GM19328 (cell line): ENCODE data around the gene BAHD1.

Source experiments
- ATAC-seq: cut with Tn5 transposase; IDR thresholded peaks from one replicate; pipeline ENCODE4 v1.9.1; 2021; ENCODE audit warnings: mild to moderate bottlenecking, moderate library complexity; ENCODE audit not compliant: unreplicated experiment

BAHD1 gene

GRCh38 chr15:40489274-40490175 lies 48.8 kb downstream of the BAHD1 start:
- no peak for ATAC-seq

DNA sequence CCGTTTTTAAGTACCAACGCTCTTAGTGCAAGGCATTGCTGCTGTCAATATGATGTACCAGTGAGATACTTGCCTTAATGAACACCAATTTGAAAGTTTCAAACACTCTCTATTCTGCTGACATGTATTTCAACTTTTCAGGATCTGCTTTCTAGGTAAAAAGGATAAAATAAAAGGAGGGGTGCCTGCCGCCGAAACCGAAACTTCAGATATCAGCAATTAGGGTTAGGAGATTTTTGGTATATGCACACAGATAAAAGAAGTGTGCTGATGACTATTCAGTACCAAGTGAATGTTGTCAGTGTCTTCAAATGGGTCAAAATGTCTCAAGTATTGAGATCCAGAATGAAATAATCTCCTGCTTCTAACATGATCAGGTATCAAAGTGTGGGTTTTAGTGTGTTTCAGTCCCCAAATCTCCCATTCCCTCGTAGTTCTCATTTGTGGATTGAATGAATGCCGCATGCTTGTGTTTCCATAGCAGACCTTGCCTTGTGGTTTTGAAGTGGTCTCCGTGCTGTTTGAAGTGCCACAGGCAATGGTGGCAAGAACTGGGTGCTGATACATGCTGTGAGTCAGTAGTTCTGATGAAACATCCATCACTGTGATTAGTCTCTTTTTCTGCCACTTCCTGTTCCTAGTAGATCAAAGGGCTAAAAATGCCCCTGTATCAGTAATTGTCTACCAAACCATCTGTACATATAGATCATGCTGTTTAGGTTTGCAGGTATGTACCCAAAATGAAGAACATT lies 52.5 kb downstream of the BAHD1 start:
- no peak for ATAC-seq

- no peak for ATAC-seq
These were observed 54.8 kb downstream of the BAHD1 start for GRCh38 chr15:40495516-40495915.

GRCh38 chr15:40498418-40498817 lies 57.7 kb downstream of the BAHD1 start:
- ATAC-seq, result no peak

DNA sequence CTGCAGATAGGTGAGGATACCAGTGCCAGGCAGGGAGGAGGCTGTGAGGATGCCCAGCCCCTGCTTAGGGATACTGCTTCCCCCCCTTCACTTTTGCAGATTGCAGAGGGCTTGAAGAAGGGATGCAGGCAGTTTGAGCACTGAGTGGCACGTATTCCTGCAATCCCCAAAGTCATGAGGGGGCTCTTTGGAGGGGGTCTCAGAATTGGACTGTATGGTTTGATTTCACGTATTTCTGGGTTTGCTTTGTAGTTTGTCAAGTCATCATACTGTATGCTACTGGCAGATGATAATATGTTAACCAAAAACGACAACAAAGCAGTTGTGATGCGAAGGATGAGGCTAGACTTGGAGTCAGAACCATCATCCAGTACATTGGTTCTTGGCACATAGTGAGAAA lies 58.1 kb downstream of the BAHD1 start:
- no peak for ATAC-seq

GRCh38 chr15:40499931-40500330 lies 59.2 kb downstream of the BAHD1 start:
- no peak for ATAC-seq

DNA sequence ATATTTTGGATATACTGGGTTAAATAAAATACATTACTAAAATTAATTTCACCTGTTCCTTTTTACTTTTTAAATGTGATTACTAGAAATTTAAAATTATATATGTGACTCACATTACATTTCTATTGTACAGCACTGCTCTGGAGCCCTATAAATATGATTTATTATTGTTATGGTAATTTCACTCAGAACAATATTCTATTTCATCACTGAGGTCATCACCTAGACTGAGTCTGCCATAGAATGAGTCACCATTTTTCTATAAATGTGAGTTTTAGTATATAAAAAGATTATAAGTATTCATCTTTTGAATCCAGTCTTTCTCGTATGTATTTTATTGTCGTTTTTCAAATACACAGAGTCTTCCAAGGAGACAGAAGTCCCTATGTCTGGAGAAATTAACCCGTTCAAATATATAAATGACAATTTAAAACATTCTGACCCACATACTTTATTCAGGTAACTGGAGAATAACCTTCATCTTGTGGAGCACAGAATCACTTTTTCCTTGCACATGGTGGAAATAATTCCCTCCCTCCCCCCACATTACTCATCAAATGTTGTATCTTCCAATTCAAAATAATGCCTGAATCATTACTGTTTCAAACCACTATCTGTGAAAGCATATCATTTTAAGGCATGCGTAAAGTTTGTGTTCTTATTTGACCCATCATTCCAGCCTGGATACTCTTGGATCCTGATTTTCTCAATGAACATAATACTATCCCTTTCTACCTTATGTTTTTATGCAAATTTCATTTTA lies 60.0 kb downstream of the BAHD1 start:
- no peak for ATAC-seq

DNA sequence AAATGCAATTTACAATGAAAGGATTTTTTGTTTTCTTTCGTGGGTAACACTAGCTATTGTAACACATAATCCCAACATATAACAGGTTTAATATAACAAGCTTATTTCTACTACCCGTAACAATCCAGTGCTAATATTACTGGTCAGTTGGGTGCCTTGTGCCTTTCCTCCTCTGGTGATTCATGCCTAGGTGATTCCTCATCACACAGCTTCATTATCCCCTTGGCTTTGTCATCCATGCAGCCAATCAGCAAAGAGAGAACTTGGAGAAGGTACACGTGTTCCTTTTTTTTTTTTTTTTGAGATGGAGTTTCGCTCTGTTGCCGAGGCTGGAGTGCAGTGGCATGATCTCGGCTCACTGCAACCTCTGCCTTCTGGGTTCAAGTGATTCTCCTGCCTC lies 60.7 kb downstream of the BAHD1 start:
- no peak for ATAC-seq

- ATAC-seq, result no peak
These were observed 66.3 kb downstream of the BAHD1 start for GRCh38 chr15:40506964-40507571.

DNA sequence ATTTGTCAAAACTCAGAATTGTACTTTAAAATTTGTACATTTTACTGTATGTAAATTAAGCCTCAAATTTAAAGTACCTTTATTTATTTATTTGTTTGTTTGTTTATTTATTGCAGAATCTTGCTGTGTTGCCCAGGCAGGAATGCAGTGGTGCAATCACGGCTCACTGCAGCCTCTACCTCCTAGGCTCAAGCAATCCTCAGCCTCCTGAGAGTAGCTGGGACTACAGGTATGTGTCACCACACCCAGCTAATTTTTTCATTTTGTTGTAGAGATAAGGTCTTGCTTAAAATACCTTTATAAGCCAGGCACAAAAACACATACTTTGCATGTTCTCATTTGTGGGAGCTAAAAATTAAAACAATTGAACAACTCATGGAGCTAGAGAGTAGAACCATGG lies 67.5 kb downstream of the BAHD1 start:
- no peak for ATAC-seq

- no peak for ATAC-seq
These were observed 69.4 kb downstream of the BAHD1 start for GRCh38 chr15:40510201-40510600.

GRCh38 chr15:40511093-40511471 lies 70.3 kb downstream of the BAHD1 start:
- no peak for ATAC-seq

DNA sequence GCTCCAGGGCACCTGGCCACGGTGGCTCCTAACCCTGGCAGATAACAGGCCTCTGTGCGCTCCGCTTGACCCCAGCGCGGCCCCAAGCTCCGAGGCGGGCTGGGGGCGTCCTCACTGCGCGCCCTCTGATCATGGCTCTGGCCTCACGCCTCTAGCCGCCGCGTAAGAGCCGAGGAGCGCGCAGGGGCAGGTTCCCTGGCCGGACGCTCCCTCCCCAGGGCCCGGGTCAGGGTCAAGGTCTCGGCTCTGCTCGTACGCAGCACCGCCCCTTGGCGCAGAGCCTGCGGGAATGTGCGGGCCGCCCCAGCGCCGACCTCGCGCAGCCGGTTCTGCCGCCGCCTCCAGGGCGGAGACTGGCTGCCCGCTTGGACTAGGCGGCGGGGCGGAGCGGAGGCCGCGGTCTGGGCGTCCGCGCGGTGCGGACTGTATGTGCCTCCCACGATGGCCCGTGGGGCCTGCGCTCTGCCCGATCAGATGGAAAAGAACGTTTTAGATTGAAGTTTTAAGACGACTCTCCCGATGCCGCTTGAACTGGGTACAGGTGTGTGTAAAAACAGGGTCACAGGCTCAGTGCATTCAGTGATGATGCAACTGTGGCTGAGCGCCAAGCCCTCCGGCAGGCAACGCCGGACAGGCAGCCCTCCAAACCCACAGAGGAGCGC lies 70.8 kb downstream of the BAHD1 start:
- no peak for ATAC-seq

GRCh38 chr15:40512440-40512839 lies 71.7 kb downstream of the BAHD1 start:
- no peak for ATAC-seq

DNA sequence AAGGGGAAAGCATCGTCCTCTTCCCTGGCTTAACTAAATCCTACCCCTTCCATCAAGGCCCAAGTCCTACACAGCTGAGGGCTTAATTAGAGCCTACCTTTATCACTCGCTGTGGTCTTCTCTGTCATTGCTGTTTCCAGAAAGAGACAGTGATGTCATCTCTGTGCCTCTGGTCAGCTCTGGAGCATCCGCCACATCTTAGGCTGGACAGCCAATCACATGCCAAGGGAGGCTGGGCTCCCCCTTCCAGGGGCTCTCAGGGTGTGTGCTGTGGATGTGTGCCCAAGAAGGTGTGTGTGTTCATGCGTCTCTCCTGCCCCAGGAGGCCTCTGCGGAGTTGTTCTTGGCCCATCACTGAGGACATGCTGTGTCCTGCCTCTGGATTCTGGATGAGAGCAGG lies 72.9 kb downstream of the BAHD1 start:
- ATAC-seq, result no peak

GRCh38 chr15:40516322-40516721 lies 75.6 kb downstream of the BAHD1 start:
- no peak for ATAC-seq
